H1 (cell line): Measurements from ENCODE around the gene ZNF362. TPM values are rescaled to one million over a fixed set of nuclear protein-coding genes. Genes with fewer than 3 reads are reported as not detected.

ENCODE experiments used
- CBX5 ChIP-seq: fragments of 300-800, 300-1000 bp; sonication (generic); IDR thresholded peaks from 2 replicates; pipeline ENCODE4 v1.7.1; 2016; ENCODE audit warnings: antibody characterized with exemption, low read length, low read depth
- EZH2 ChIP-seq: fragments of 200-600 bp; sonication (generic); IDR thresholded peaks from 2 replicates; pipeline ENCODE4 v1.7.1; 2012; ENCODE audit warnings: low read depth, mild to moderate bottlenecking, moderate library complexity, low read length, inconsistent platforms; ENCODE audit not compliant: severe bottlenecking
- HDAC2 ChIP-seq, 2 experiments: fragments of 300-600 bp in 1 of 2; sonication (generic) in 1 of 2; IDR thresholded peaks; 2 replicates each; pipeline ENCODE4 v1.6.1; 2011 to 2012; ENCODE audit warnings: low read depth in 2 of 2, low read length in 2 of 2, mild to moderate bottlenecking in 2 of 2, moderate library complexity in 2 of 2, borderline replicate concordance in 1 of 2, inconsistent platforms in 1 of 2
- RBBP5 ChIP-seq: IDR thresholded peaks from 2 replicates; pipeline ENCODE4 v1.7.1; 2012; ENCODE audit warnings: low read depth, mild to moderate bottlenecking, inconsistent platforms, low read length, moderate library complexity, borderline replicate concordance
- RNF2 ChIP-seq: fragments of 200-900, 300-1000 bp; sonication (generic); IDR thresholded peaks from 2 replicates; pipeline ENCODE4 v1.7.1; 2016; ENCODE audit warnings: borderline replicate concordance, low read depth, mild to moderate bottlenecking, antibody characterized with exemption, low read length; ENCODE audit not compliant: poor library complexity, severe bottlenecking; ENCODE audit errors: missing control alignments
- polyA plus RNA-seq, 7 experiments: library from polyadenylated mRNA; depleted of rRNA in 3 of 7; stranded (reverse) in 5 of 7; unstranded in 2 of 7; fragments of >200 nt in 5 of 7; fragments of 200-250 nt in 2 of 7; gene quantifications; 1 replicate in 5 of 7; 2 replicates in 1 of 7; 4 replicates in 1 of 7; pipeline versions ENCODE4 v1.2.1 to v1.2.3, GENCODE V29; 2011 to 2013; ENCODE audit warnings: missing spikeins in 2 of 7, mixed read lengths in 2 of 7
- total RNA-seq: library from RNA; stranded (reverse); fragmentation: NEBNext Ultra II Directional; extraction: Animal tissue kit (Norgen Biotek cat#: 25700); gene quantifications from 2 replicates; pipeline ENCODE4 v1.2.1, GENCODE V29; 2021

Gene ZNF362
- total and polyA plus RNA-seq, 2 of the 8 experiments (the other 6 are each of a cell fraction or from before 2014, with no cell fraction given) = 24.2 to 27.8 TPM

DNA sequence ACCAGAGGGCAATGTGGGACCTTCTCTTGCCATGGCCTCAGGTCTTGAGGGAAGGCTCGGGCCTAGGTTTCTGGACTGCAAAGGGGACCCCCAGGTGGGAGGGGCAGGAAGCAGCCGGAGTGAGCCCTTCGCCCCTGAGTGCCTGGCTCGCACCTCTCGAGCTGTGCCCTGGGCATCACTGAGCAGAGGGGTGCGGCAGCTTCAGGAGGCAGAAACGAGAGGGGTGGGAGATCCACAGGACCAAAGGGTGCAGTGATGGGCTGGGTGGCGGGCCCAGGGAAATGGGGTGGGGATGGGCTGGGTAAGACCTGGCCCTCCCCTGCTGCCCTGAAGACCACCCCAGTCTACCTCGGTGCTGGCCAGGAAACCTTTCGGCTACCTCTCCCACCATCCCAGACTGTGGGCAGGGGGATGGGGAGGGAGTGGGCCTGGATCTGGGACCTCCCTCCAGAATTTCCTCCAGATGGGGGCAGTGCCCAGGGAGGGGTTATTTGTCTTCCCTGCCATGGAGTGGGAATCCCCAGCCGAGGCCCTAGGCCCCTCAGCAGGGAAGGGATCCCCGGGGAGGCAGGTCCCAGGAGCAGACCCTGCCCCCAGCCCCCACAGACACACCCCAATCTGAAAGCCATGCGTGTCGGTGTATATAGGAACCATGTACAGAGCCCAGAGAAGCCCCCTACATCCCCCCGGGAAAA lies 43.3 kb downstream of the ZNF362 start (continued):
- TF ChIP-seq EZH2 = no peak
- no peak for TF ChIP-seq CBX5
- TF ChIP-seq RBBP5 = no peak
- TF ChIP-seq RNF2 = no peak
- no peak for TF ChIP-seq HDAC2 (IDR thresholded peaks at IDR 0.05; ENCODE audit: borderline replicate concordance in 1 of 2, low read depth in 2 of 2, low read length in 2 of 2)
